Measurements from ENCODE around the gene UBXN4. TPM values are rescaled to one million over a fixed set of nuclear protein-coding genes. Genes with fewer than 3 reads are reported as not detected.
A peak's percentile ranks its signal among the peaks of the same experiment; 100 is the strongest.

The UBXN4 gene
- total and polyA plus RNA-seq, 2 of the 13 experiments (the other 11 are each of a cell fraction or from before 2014, with no cell fraction given): 74.2 to 104 TPM

GRCh38 chr2:135812907-135813511, 71.4 kb downstream of the UBXN4 start (continued):
- peak; percentile 83 for TF ChIP-seq FOXA1 (IDR thresholded peaks at IDR 0.05)
- no peak for TF ChIP-seq FOXA1 (CRISPR knock-in tag; IDR thresholded peaks at IDR 0.05)
- TF ChIP-seq ZNF598 (CRISPR knock-in tag; IDR thresholded peaks at IDR 0.05; ENCODE audit: borderline replicate concordance): no peak
- TF ChIP-seq ATAD3A (CRISPR knock-in tag; IDR thresholded peaks at IDR 0.05): no peak
- TF ChIP-seq ZNF276 (CRISPR knock-in tag; IDR thresholded peaks at IDR 0.05; ENCODE audit: low read depth): no peak
- TF ChIP-seq HNRNPL (IDR thresholded peaks at IDR 0.05; ENCODE audit: low read depth, low read length): no peak

DNA sequence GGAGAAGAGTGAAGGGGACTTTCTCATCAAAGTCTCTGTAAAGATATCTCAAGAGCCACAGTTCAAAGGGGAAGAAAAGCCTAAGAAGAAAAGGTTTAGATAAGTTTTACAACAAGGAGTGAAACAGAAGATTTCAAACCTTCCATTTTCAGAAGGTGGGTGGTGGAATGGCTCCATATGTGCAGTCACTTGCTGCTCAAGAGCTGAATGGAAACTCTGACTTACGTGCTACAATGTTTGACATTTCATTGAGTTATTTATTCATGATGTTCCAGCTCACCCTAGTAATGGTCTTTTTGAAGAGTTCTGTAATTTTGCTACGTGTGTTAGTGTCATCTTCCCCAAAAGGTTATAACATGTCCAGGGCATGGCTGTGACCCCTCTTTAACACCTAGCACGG, 73.6 kb downstream of the UBXN4 start:
- no peaks in the 10 kb centered on the region for H3K9me3 ChIP-seq (ENCODE audit: low read length)
- no peaks in the 10 kb centered on the region for H4K20me1 ChIP-seq (ENCODE audit: insufficient read depth, low read length)
- no peaks in the 10 kb centered on the region for H3K4me1 ChIP-seq (ENCODE audit: insufficient read depth, low read length)
- no peak overlapping the region for H3K27ac ChIP-seq (ENCODE audit: extremely low read length, insufficient read depth, low read length)
- DNase-seq (ENCODE audit: low spot score) (no peak), ATAC-seq (no peak), FAIRE-seq (no peak)
- BruUV-seq (replicated peaks): no TSS peak
- no peaks in the 10 kb centered on the region for H3K36me3 ChIP-seq (replicated peaks in 1 of 2; ENCODE audit: control insufficient read depth in 1 of 2, insufficient read depth in 2 of 2, low read length in 2 of 2)
- in situ Hi-C loops (cut with HindIII; ENCODE audit: extremely low pct_ligation_motif_present, low pct_unique_long_range_greater_than_20kb): loop anchor here (10.0 kb wide), 1 partner anchor 570 kb away; no protein-coding TSS in a partner anchor
- no peaks in the 10 kb centered on the region for H3K79me2 ChIP-seq (ENCODE audit: insufficient read depth, low read length)
- intact Hi-C loops (cut with micrococcal nuclease; ENCODE audit: unreplicated experiment): no loop called here
- no peak overlapping the region for H3K9ac ChIP-seq (ENCODE audit: insufficient read depth, low read depth, low read length)
- WGBS (ENCODE audit: low lambda C conversion rate): 34% methylated on average over 3 of the region's 3 CpGs
- peaks cover 0 to 3% of the 10 kb centered on the region in 2 experiments; a peak in 2 of 5 replicates for H3K27me3 ChIP-seq (ENCODE audit: control insufficient read depth in 1 of 2, insufficient read depth in 2 of 2, low read length in 2 of 2)
- no peak overlapping the region for H3K4me3 ChIP-seq (replicated peaks in 1 of 3; ENCODE audit: insufficient read depth in 1 of 3, low read depth in 2 of 3, low read length in 3 of 3)
- H2AFZ ChIP-seq (ENCODE audit: low read length): no peak overlapping the region
- no peak overlapping the region for H3K4me2 ChIP-seq (ENCODE audit: low read depth, low read length)
- ChIA-PET CTCF (ENCODE audit: low intra/inter-chr PET ratio, low total read pairs) (no interaction called here), POLR2A (no interaction called here)
- TF ChIP-seq TRIM24 (CRISPR knock-in tag; IDR thresholded peaks at IDR 0.05) (no peak), FOXK2 (IDR thresholded peaks at IDR 0.05) (no peak), RFX3 (CRISPR knock-in tag; IDR thresholded peaks at IDR 0.05) (no peak), TGIF2 (CRISPR knock-in tag; IDR thresholded peaks at IDR 0.05) (no peak), ZNF234 (CRISPR knock-in tag; conservative IDR thresholded peaks at IDR 0.05) (no peak), MIER2 (CRISPR knock-in tag; IDR thresholded peaks at IDR 0.05) (no peak), ZNF44 (CRISPR knock-in tag; IDR thresholded peaks at IDR 0.05) (no peak)
- TF ChIP-seq, protein P1, sequence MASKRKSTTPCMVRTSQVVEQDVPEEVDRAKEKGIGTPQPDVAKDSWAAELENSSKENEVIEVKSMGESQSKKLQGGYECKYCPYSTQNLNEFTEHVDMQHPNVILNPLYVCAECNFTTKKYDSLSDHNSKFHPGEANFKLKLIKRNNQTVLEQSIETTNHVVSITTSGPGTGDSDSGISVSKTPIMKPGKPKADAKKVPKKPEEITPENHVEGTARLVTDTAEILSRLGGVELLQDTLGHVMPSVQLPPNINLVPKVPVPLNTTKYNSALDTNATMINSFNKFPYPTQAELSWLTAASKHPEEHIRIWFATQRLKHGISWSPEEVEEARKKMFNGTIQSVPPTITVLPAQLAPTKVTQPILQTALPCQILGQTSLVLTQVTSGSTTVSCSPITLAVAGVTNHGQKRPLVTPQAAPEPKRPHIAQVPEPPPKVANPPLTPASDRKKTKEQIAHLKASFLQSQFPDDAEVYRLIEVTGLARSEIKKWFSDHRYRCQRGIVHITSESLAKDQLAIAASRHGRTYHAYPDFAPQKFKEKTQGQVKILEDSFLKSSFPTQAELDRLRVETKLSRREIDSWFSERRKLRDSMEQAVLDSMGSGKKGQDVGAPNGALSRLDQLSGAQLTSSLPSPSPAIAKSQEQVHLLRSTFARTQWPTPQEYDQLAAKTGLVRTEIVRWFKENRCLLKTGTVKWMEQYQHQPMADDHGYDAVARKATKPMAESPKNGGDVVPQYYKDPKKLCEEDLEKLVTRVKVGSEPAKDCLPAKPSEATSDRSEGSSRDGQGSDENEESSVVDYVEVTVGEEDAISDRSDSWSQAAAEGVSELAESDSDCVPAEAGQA (IDR thresholded peaks at IDR 0.05; ENCODE audit: low read depth): no peak
- TF ChIP-seq, protein P1 (CRISPR knock-in tag; IDR thresholded peaks at IDR 0.05; ENCODE audit: borderline replicate concordance): no peak

Data from HepG2 (cell line).